Osteocyte (in vitro differentiated cells): Measurements from ENCODE around the gene CDH13. TPM values are rescaled to one million over a fixed set of nuclear protein-coding genes. Genes with fewer than 3 reads are reported as not detected.

Experiments
- DNase-seq: peaks from one replicate; pipeline ENCODE4 v3.0.0; 2021; ENCODE audit warnings: mixed read lengths; ENCODE audit not compliant: unreplicated experiment; ENCODE audit errors: extremely low spot score
- H3K27ac Mint-ChIP-seq: one replicate; pipeline ENCODE4 v1.8.0; 2021; ENCODE audit warnings: mild to moderate bottlenecking, mixed read lengths; ENCODE audit not compliant: unreplicated experiment
- H3K27me3 Mint-ChIP-seq: one replicate; pipeline ENCODE4 v1.8.0; 2021; ENCODE audit warnings: mixed read lengths; ENCODE audit not compliant: unreplicated experiment
- H3K36me3 Mint-ChIP-seq: one replicate; pipeline ENCODE4 v1.8.0; 2021; ENCODE audit warnings: mixed read lengths; ENCODE audit not compliant: unreplicated experiment
- H3K4me1 Mint-ChIP-seq: one replicate; pipeline ENCODE4 v1.8.0; 2021; ENCODE audit warnings: mixed read lengths; ENCODE audit not compliant: unreplicated experiment
- H3K4me3 Mint-ChIP-seq: one replicate; pipeline ENCODE4 v1.8.0; 2021; ENCODE audit warnings: mild to moderate bottlenecking, moderate library complexity, mixed read lengths; ENCODE audit not compliant: unreplicated experiment
- H3K9me3 Mint-ChIP-seq: one replicate; pipeline ENCODE4 v1.8.0; 2021; ENCODE audit warnings: mixed read lengths; ENCODE audit not compliant: unreplicated experiment
- CTCF ChIP-seq: fragments of 200-600 bp; sonication (generic); IDR thresholded peaks from 2 replicates; pipeline ENCODE4 v1.5.0; 2021; ENCODE audit warnings: antibody characterized with exemption, mild to moderate bottlenecking, moderate library complexity
- total RNA-seq: library from RNA; stranded (reverse); gene quantifications from 2 replicates; pipeline ENCODE4 v1.2.1, GENCODE V29; 2021

Gene CDH13
- total RNA-seq, 1 donor from 2014 or later: 27.0 TPM

GRCh38 chr16:82625066-82625968 lies 1.5 kb upstream of the CDH13 start:
- H3K9me3 Mint-ChIP-seq: no peaks in the 10 kb centered on the region

GRCh38 chr16:82628088-82628423 lies 1.3 kb downstream of the CDH13 start:
- Mint-ChIP-seq H3K4me3 (peak overlapping the region; percentile 85), H3K36me3 (no peaks in the 10 kb centered on the region), H3K4me1 (peaks cover 40% of the 10 kb centered on the region), H3K9me3 (no peaks in the 10 kb centered on the region), H3K27ac (peak overlapping the region; percentile 76), H3K27me3 (no peaks in the 10 kb centered on the region)
- no peak for TF ChIP-seq CTCF
- no peak for DNase-seq

More at GRCh38 chr16:82625066-82625968, 1.5 kb upstream of the CDH13 start:
- TF ChIP-seq CTCF: no peak
- Mint-ChIP-seq H3K4me1 (peaks cover 30% of the 10 kb centered on the region), H3K27me3 (peaks cover 7% of the 10 kb centered on the region), H3K4me3 (no peak overlapping the region), H3K27ac (no peak overlapping the region), H3K36me3 (no peaks in the 10 kb centered on the region)
- no peak for DNase-seq

GRCh38 chr16:82628711-82629110 lies 1.9 kb downstream of the CDH13 start:
- H3K36me3 Mint-ChIP-seq: no peaks in the 10 kb centered on the region
- peak overlapping the region; percentile 76 for H3K27ac Mint-ChIP-seq
- peak overlapping the region; percentile 85 for H3K4me3 Mint-ChIP-seq
- DNase-seq: no peak
- H3K27me3 Mint-ChIP-seq: no peaks in the 10 kb centered on the region
- no peaks in the 10 kb centered on the region for H3K9me3 Mint-ChIP-seq
- TF ChIP-seq CTCF: no peak
- H3K4me1 Mint-ChIP-seq: peaks cover 43% of the 10 kb centered on the region

GRCh38 chr16:82629441-82630027 lies 2.8 kb downstream of the CDH13 start:
- no peak for DNase-seq
- H3K4me3 Mint-ChIP-seq: peak overlapping the region; percentile 28
- H3K27ac Mint-ChIP-seq: peak overlapping the region; percentile 76
- no peaks in the 10 kb centered on the region for H3K36me3 Mint-ChIP-seq
- peaks cover 51% of the 10 kb centered on the region for H3K4me1 Mint-ChIP-seq
- H3K9me3 Mint-ChIP-seq: no peaks in the 10 kb centered on the region
- no peak for TF ChIP-seq CTCF
- H3K27me3 Mint-ChIP-seq: no peaks in the 10 kb centered on the region

- H3K4me3 Mint-ChIP-seq: no peak overlapping the region
- no peaks in the 10 kb centered on the region for H3K36me3 Mint-ChIP-seq
- H3K4me1 Mint-ChIP-seq: peaks cover 58% of the 10 kb centered on the region
- no peak for TF ChIP-seq CTCF
- H3K27me3 Mint-ChIP-seq: no peaks in the 10 kb centered on the region
- H3K9me3 Mint-ChIP-seq: no peaks in the 10 kb centered on the region
- H3K27ac Mint-ChIP-seq: peak overlapping the region; percentile 76
- DNase-seq: no peak
Observed at GRCh38 chr16:82630219-82630618, 3.5 kb downstream of the CDH13 start.
